GM23338 (cell line): ENCODE data around the gene ANGPTL2. TPM values are rescaled to one million over a fixed set of nuclear protein-coding genes. Genes with fewer than 3 reads are reported as not detected.

ENCODE experiments used
- ATAC-seq: fragments of 200-7000 bp; cut with Tn5 transposase; 3 replicates; pipeline ENCODE4 v1.9.1; 2020
- DNase-seq: peaks from one replicate; pipeline ENCODE4 v3.0.0-alpha.2; 2015; ENCODE audit warnings: low spot score
- H2AFZ ChIP-seq: fragments of 200-600 bp; sonication (generic); 2 replicates; pipeline ENCODE4 v1.8.0; 2016; ENCODE audit warnings: antibody characterized with exemption, mild to moderate bottlenecking, moderate library complexity
- H3F3A ChIP-seq: fragments of 200-600 bp; sonication (generic); replicated peaks from 2 replicates; pipeline ENCODE4 v1.8.0; 2017; ENCODE audit warnings: antibody characterized with exemption, mixed run types, low read depth
- H3K27ac ChIP-seq: fragments of 200-600 bp; sonication (generic); 2 replicates; pipeline ENCODE4 v1.6.1; 2016; ENCODE audit warnings: low read depth
- H3K27me3 ChIP-seq: fragments of 200-600 bp; sonication (generic); 2 replicates; pipeline ENCODE4 v1.8.0; 2016; ENCODE audit warnings: mild to moderate bottlenecking, mixed run types, moderate library complexity; ENCODE audit not compliant: insufficient read depth
- H3K36me3 ChIP-seq: fragments of 200-600 bp; sonication (generic); 2 replicates; pipeline ENCODE4 v1.8.0; 2016; ENCODE audit warnings: mild to moderate bottlenecking; ENCODE audit not compliant: insufficient read depth
- H3K4me1 ChIP-seq: fragments of 200-600 bp; sonication (generic); 2 replicates; pipeline ENCODE4 v1.8.0; 2016; ENCODE audit warnings: mild to moderate bottlenecking, moderate library complexity; ENCODE audit not compliant: insufficient read depth
- H3K4me2 ChIP-seq: fragments of 200-600 bp; sonication (generic); 2 replicates; pipeline ENCODE4 v1.7.1; 2017; ENCODE audit warnings: mixed run types
- H3K4me3 ChIP-seq: fragments of 200-600 bp; sonication (generic); 2 replicates; pipeline ENCODE4 v1.6.1; 2016; ENCODE audit warnings: mixed run types
- H3K79me2 ChIP-seq: fragments of 200-600 bp; sonication (generic); replicated peaks from 2 replicates; pipeline ENCODE4 v1.8.0; 2017; ENCODE audit warnings: mild to moderate bottlenecking; ENCODE audit not compliant: insufficient read depth
- H3K9me2 ChIP-seq: fragments of 200-600 bp; sonication (generic); 2 replicates; pipeline ENCODE4 v1.8.0; 2017; ENCODE audit not compliant: insufficient read depth
- H4K20me1 ChIP-seq: fragments of 200-600 bp; sonication (generic); replicated peaks from 2 replicates; pipeline ENCODE4 v1.8.0; 2017; ENCODE audit warnings: mild to moderate bottlenecking; ENCODE audit not compliant: insufficient read depth
- H3K27ac Mint-ChIP-seq: 2 replicates; pipeline ENCODE4 v1.8.0; 2020; ENCODE audit warnings: inconsistent platforms, mild to moderate bottlenecking, moderate library complexity, mixed read lengths
- H3K27me3 Mint-ChIP-seq: 3 replicates; pipeline ENCODE4 v1.8.0; 2022; ENCODE audit warnings: low read depth, mild to moderate bottlenecking, moderate library complexity, mixed read lengths, inconsistent platforms; ENCODE audit not compliant: insufficient read depth, poor library complexity
- H3K36me3 Mint-ChIP-seq: 3 replicates; pipeline ENCODE4 v1.8.0; 2021; ENCODE audit warnings: low read depth, mild to moderate bottlenecking, inconsistent platforms, moderate library complexity, mixed read lengths
- H3K4me1 Mint-ChIP-seq: 3 replicates; pipeline ENCODE4 v1.8.0; 2020; ENCODE audit warnings: mild to moderate bottlenecking, inconsistent platforms, mixed read lengths
- H3K4me3 Mint-ChIP-seq: 3 replicates; pipeline ENCODE4 v1.8.0; 2021; ENCODE audit warnings: moderate library complexity, mild to moderate bottlenecking, inconsistent platforms, mixed read lengths
- H3K9me3 Mint-ChIP-seq: 3 replicates; pipeline ENCODE4 v1.8.0; 2020; ENCODE audit warnings: moderate library complexity, mild to moderate bottlenecking, inconsistent platforms, mixed read lengths
- CTCF ChIP-seq, 2 experiments: fragments of 200-600 bp in 1 of 2; sonication (generic) in 1 of 2; conservative IDR thresholded peaks; 2 replicates each; pipeline versions ENCODE4 v1.5.1 to v1.6.1; 2016 to 2017; ENCODE audit warnings: antibody characterized with exemption in 2 of 2, low read depth in 2 of 2, mild to moderate bottlenecking in 2 of 2, moderate library complexity in 1 of 2
- EZH2 ChIP-seq: fragments of 200-600 bp; sonication (generic); IDR thresholded peaks from one replicate; pipeline ENCODE4 v1.8.0; 2017; ENCODE audit warnings: antibody characterized with exemption, mild to moderate bottlenecking, low read depth; ENCODE audit not compliant: unreplicated experiment
- EZH2phosphoT487 ChIP-seq: fragments of 200-600 bp; sonication (generic); IDR thresholded peaks from one replicate; pipeline ENCODE4 v1.8.1; 2018; ENCODE audit warnings: antibody characterized with exemption; ENCODE audit not compliant: unreplicated experiment
- JUNB ChIP-seq: IDR thresholded peaks from one replicate; pipeline ENCODE4 v1.6.1; 2016; ENCODE audit warnings: antibody characterized with exemption; ENCODE audit not compliant: unreplicated experiment
- NANOG ChIP-seq: IDR thresholded peaks from 2 replicates; pipeline ENCODE4 v1.6.1; 2016; ENCODE audit warnings: antibody characterized with exemption, borderline replicate concordance
- POLR2AphosphoS5 ChIP-seq: IDR thresholded peaks from 2 replicates; pipeline ENCODE4 v1.6.1; 2016; ENCODE audit warnings: antibody characterized with exemption, low read depth
- REST ChIP-seq: IDR thresholded peaks from one replicate; pipeline ENCODE4 v1.6.1; 2018; ENCODE audit warnings: antibody characterized with exemption; ENCODE audit not compliant: unreplicated experiment
- STAT1 ChIP-seq: IDR thresholded peaks from one replicate; pipeline ENCODE4 v1.6.1; 2016; ENCODE audit warnings: antibody characterized with exemption; ENCODE audit not compliant: unreplicated experiment
- ZNF114 ChIP-seq: fragments of 250-450 bp; sonication (Bioruptor Pico); IDR thresholded peaks from 2 replicates; pipeline ENCODE4 v1.5.0; 2020; ENCODE audit warnings: mild to moderate bottlenecking, moderate library complexity
- ZNF331 ChIP-seq: fragments of 250-450 bp; sonication (Bioruptor Pico); IDR thresholded peaks from 2 replicates; pipeline ENCODE4 v1.5.0; 2020; ENCODE audit warnings: low read depth, mild to moderate bottlenecking, moderate library complexity
- ZNF462 ChIP-seq: fragments of 250-450 bp; sonication (Bioruptor Pico); IDR thresholded peaks from 2 replicates; pipeline ENCODE4 v1.5.0; 2020; ENCODE audit warnings: mild to moderate bottlenecking, moderate library complexity
- polyA plus RNA-seq: library from polyadenylated mRNA; unstranded; fragments of >200 nt; fragmentation: Nextera tagmentation; extraction: Ambion mirVana; gene quantifications from 2 replicates; pipeline ENCODE4 v1.2.1, GENCODE V29; 2016
- total RNA-seq: library from RNA; depleted of rRNA; stranded (reverse); fragments of >200 nt; shearing (Covaris generic); gene quantifications from 2 replicates; pipeline ENCODE4 v1.2.3, GENCODE V29; 2014

Gene ANGPTL2
- total and polyA plus RNA-seq, 2 experiments from 2014 or later = 2.9 to 5.2 TPM

- no peak overlapping the region for H3K4me3 Mint-ChIP-seq
- H3K4me1 Mint-ChIP-seq = peaks cover 9% of the 10 kb centered on the region
- peaks cover 2% of the 10 kb centered on the region for H3K27me3 Mint-ChIP-seq
- Histone ChIP-seq H3K36me3 (no peaks in the 10 kb centered on the region), H3K27me3 (no peaks in the 10 kb centered on the region), H3K27ac (no peak overlapping the region), H4K20me1 (no peaks in the 10 kb centered on the region), H3K4me3 (no peak overlapping the region), H3K79me2 (no peaks in the 10 kb centered on the region), H3F3A (no peaks in the 10 kb centered on the region), H3K4me1 (no peaks in the 10 kb centered on the region), H3K9me2 (no peaks in the 10 kb centered on the region), H3K4me2 (no peak overlapping the region), H2AFZ (no peak overlapping the region)
- no peaks in the 10 kb centered on the region for H3K9me3 Mint-ChIP-seq
- DNase-seq (no peak), ATAC-seq (no peak)
- no peak for TF ChIP-seq NANOG
- no peak for TF ChIP-seq ZNF331
- TF ChIP-seq STAT1 = no peak
- no peak for TF ChIP-seq ZNF114 (CRISPR knock-in tag)
- no peak for TF ChIP-seq JUNB
- TF ChIP-seq REST = no peak
- no peak for TF ChIP-seq EZH2phosphoT487
- no peak for TF ChIP-seq EZH2
- TF ChIP-seq ZNF462 = no peak
- TF ChIP-seq CTCF (conservative IDR thresholded peaks at IDR 0.05; ENCODE audit: low read depth in 2 of 2) = no peak
- no peak for TF ChIP-seq POLR2AphosphoS5
- no peaks in the 10 kb centered on the region; the same call in 2 of the 3 replicates for H3K36me3 Mint-ChIP-seq
- H3K27ac Mint-ChIP-seq = no peak overlapping the region
Measured at GRCh38 chr9:127059030-127059429, 63.4 kb downstream of the ANGPTL2 start.
